GM21423 (cell line): ENCODE results near the gene DBF4B.

Experiments used
- ATAC-seq: cut with Tn5 transposase; IDR thresholded peaks from one replicate; pipeline ENCODE4 v1.9.1; 2021; ENCODE audit warnings: mild to moderate bottlenecking, moderate library complexity; ENCODE audit not compliant: unreplicated experiment

The DBF4B gene

GRCh38 chr17:44796731-44797130 is 88.3 kb downstream of the DBF4B start:
- ATAC-seq, result no peak

DNA sequence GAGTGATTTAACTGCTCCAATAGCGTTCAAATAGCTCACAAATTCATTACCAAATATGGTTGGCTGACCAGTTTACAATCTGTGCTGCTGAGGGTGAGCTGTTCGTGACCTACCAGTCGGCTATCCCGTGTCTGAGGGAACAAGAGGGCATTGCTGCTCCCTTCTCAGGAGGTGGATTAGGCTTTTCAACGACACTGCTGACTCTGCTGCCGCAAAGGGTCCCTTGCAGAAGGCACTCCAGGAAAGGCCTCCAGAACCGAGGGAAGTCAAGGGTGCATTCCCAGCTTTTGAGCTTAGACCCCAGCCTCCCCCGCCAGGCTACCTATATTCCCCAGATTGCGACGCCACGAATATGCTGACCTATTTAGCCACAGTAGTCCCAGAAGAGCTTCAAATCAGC is 89.3 kb downstream of the DBF4B start:
- no peak for ATAC-seq

DNA sequence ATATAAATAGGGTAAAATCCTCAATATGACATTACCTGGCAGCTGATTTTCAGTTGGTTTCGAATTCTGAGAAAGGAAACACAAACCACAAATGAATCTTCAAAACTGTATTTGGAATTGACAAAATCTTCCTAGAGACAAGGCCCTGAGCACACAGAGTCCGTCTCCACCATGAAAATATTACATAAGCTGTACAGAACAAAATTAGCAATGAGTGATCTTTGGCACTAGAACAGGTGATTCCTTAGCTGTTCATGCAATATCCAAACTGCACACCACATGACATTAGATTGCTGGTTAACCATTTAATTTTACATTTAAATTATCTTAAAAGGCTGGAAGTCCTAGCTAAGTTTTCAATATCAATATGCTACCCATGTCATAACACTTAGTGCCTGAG is 89.9 kb downstream of the DBF4B start:
- no peak for ATAC-seq
